Stomach (tissue), 4 donors: Measurements from ENCODE around the gene INKA2.

Source experiments
- EP300 ChIP-seq: sonication (generic); formaldehyde crosslinking; IDR thresholded peaks from one replicate; pipeline ENCODE4 v1.6.1; 2017; ENCODE audit warnings: antibody characterized with exemption
- POLR2A ChIP-seq, 4 donors: fragments of 450-650 bp; IDR thresholded peaks; one replicate each; pipeline ENCODE4 v1.6.1; 2016; ENCODE audit warnings: antibody characterized with exemption in 4 of 4, control low read depth in 2 of 4, mild to moderate bottlenecking in 1 of 4, moderate library complexity in 1 of 4
- POLR2AphosphoS5 ChIP-seq, 3 donors: sonication (generic); formaldehyde crosslinking; IDR thresholded peaks; one replicate each; pipeline ENCODE4 v1.6.1; 2016; ENCODE audit warnings: antibody characterized with exemption in 3 of 3
- TF ChIP-seq, protein P1 (sequence below), 7 experiments: fragments of 450-650 bp in 4 of 7; fragments of 200-600 bp in 3 of 7; sonication (generic) in 3 of 7; IDR thresholded peaks; one replicate each; pipeline ENCODE4 v1.5.1; 2016 to 2019; ENCODE audit warnings: antibody characterized with exemption in 7 of 7, control low read depth in 2 of 7, mild to moderate bottlenecking in 1 of 7

DNA sequence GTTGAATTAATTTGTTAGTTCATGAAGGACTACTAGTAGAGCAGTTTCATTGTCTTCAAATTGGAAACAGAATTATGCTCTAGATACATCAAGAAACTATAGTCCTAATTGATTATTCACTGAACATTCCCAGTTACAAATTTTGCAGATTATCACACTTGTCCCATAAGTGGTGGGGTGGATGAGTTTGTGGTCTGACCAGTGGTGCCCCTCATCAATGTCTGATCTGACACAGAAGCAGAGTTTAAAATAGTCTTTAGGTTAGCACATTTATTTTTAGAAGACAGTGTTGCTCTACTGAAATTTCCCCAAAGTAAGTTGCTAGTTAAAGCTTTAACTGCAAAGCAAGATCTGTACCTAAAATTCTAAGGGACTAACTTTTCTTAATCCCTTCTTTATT, 42.9 kb downstream of the INKA2 start:
- TF ChIP-seq, protein P1, sequence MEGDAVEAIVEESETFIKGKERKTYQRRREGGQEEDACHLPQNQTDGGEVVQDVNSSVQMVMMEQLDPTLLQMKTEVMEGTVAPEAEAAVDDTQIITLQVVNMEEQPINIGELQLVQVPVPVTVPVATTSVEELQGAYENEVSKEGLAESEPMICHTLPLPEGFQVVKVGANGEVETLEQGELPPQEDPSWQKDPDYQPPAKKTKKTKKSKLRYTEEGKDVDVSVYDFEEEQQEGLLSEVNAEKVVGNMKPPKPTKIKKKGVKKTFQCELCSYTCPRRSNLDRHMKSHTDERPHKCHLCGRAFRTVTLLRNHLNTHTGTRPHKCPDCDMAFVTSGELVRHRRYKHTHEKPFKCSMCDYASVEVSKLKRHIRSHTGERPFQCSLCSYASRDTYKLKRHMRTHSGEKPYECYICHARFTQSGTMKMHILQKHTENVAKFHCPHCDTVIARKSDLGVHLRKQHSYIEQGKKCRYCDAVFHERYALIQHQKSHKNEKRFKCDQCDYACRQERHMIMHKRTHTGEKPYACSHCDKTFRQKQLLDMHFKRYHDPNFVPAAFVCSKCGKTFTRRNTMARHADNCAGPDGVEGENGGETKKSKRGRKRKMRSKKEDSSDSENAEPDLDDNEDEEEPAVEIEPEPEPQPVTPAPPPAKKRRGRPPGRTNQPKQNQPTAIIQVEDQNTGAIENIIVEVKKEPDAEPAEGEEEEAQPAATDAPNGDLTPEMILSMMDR (IDR thresholded peaks at IDR 0.05) = no peak
- no peak for TF ChIP-seq POLR2A (IDR thresholded peaks at IDR 0.05)
- TF ChIP-seq POLR2AphosphoS5 (IDR thresholded peaks at IDR 0.05) = no peak
- TF ChIP-seq EP300 = no peak
